OCI-LY3 (cell line): ENCODE results near the gene SSR3.

Experiments used
- CTCF ChIP-seq: fragments of 200-600, 300-600 bp; sonication (generic); IDR thresholded peaks from 2 replicates; pipeline ENCODE4 v1.5.1; 2014; ENCODE audit warnings: antibody characterized with exemption, low read length, low read depth
- EZH2phosphoT487 ChIP-seq: fragments of 200-600 bp; shearing (Covaris generic); IDR thresholded peaks from 2 replicates; pipeline ENCODE4 v1.6.1; 2018; ENCODE audit warnings: antibody characterized with exemption, mixed run types, low read depth

- TF ChIP-seq CTCF (no peak), EZH2phosphoT487 (no peak)
Measured at GRCh38 chr3:156594219-156594683, 39.3 kb upstream of the SSR3 start.
